Measurements from ENCODE around the gene FYB2. TPM values are rescaled to one million over a fixed set of nuclear protein-coding genes. Genes with fewer than 3 reads are reported as not detected.

FYB2 gene
- not detected for total RNA-seq

DNA sequence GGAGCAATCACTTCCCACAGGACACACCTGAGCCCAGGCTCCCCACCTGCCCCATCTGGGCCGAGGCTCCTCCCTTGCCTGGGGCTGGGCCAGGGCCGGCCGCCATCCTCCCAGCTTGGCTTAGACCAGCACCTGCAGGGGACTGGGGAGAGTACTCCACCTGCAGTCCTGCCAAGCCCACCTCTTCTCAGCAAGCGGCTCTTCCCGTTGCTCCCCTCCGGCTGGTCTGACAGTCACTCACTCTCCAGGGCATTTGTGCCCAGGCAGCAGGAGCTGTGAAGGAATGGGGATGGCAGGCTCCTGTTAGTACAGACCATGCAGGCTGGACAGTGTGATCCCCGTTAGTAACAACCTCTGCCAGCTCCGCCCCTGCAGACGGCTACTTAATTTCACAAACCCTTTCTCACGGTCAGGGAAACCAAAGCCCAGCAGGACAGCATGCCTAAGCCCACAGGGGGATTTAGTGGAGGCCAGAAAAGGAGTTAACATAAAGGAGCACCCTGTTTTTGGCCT lies at the start of gene FYB2:
TSS of gene FYB2 (minus strand) at position 18 of the 513 bp plus-strand sequence. CDS start 114 bp downstream, outside the sequence.
- ChIA-PET CTCF (interaction anchor here (1.0 kb wide), 1 partner anchor 12 kb away, joined by 4 read pairs; no protein-coding TSS in a partner anchor), POLR2A (no interaction called here)
- intact Hi-C loops (cut with DNase I, micrococcal nuclease) = no loop called here
- H3K36me3 Mint-ChIP-seq (ENCODE audit: low read depth) = no peaks in the 10 kb centered on the region
- H3K9me3 Mint-ChIP-seq (ENCODE audit: low read depth) = peaks cover 2% of the 10 kb centered on the region
- no peak within 1 kb of the TSS for H3K4me3 Mint-ChIP-seq
- H3K27ac Mint-ChIP-seq = no peak within 1 kb of the TSS
- ATAC-seq (no peak), DNase-seq (no peak)
- peaks cover 7% of the 10 kb centered on the region for H3K27me3 Mint-ChIP-seq
- H3K4me1 Mint-ChIP-seq = no peaks in the 10 kb centered on the region

GRCh38 chr1:56868761-56869160 lies 49.6 kb upstream of the FYB2 start:
- intact Hi-C loops (cut with DNase I, micrococcal nuclease) = no loop called here
- Mint-ChIP-seq H3K27me3 (peaks cover 18% of the 10 kb centered on the region), H3K27ac (no peak overlapping the region), H3K36me3 (ENCODE audit: low read depth) (no peaks in the 10 kb centered on the region), H3K4me3 (no peak overlapping the region), H3K9me3 (ENCODE audit: low read depth) (no peaks in the 10 kb centered on the region), H3K4me1 (no peaks in the 10 kb centered on the region)
- DNase-seq (no peak), ATAC-seq (no peak)
- POLR2A ChIA-PET = no interaction called here
- CTCF ChIA-PET = no interaction called here

- intact Hi-C loops (cut with DNase I, micrococcal nuclease) = no loop called here
- Mint-ChIP-seq H3K27me3 (peaks cover 18% of the 10 kb centered on the region), H3K9me3 (ENCODE audit: low read depth) (no peaks in the 10 kb centered on the region), H3K4me3 (no peak overlapping the region), H3K27ac (no peak overlapping the region), H3K4me1 (no peaks in the 10 kb centered on the region), H3K36me3 (ENCODE audit: low read depth) (no peaks in the 10 kb centered on the region)
- ChIA-PET CTCF (no interaction called here), POLR2A (no interaction called here)
- ATAC-seq = no peak
- DNase-seq = no peak
These were observed 48.3 kb upstream of the FYB2 start for GRCh38 chr1:56867491-56867890.

DNA sequence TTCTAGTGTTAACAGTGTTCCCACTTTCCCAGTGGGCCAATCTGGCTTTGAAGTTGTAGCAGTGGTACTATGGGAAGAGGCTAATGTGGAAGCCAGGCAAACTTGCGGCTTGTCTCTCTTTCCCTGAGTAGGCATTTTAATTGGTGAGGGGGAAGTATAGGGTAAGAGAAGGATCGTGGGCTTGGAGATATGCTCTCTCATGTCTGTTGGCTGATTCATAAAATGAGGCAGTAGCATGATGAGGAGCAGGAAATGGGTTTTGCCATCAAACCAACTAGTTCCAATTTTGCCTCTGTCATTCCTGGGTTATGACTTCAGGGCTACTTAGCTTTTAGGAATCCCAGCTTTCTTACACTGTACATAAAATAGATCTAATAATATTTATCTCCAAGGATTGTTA lies 47.5 kb upstream of the FYB2 start:
- POLR2A ChIA-PET = no interaction called here
- H3K4me1 Mint-ChIP-seq = no peaks in the 10 kb centered on the region
- CTCF ChIA-PET = interaction anchor here (0.7 kb wide), 1 partner anchor 49 kb away, joined by 3 read pairs; no protein-coding TSS in a partner anchor
- DNase-seq = no peak
- H3K36me3 Mint-ChIP-seq (ENCODE audit: low read depth) = no peaks in the 10 kb centered on the region
- no peak overlapping the region for H3K4me3 Mint-ChIP-seq
- no peak for ATAC-seq
- H3K27me3 Mint-ChIP-seq = peaks cover 16% of the 10 kb centered on the region
- H3K27ac Mint-ChIP-seq = no peak overlapping the region
- H3K9me3 Mint-ChIP-seq (ENCODE audit: low read depth) = no peaks in the 10 kb centered on the region
- intact Hi-C loops (cut with DNase I, micrococcal nuclease) = no loop called here

GRCh38 chr1:56864430-56864829 lies 45.2 kb upstream of the FYB2 start:
- ATAC-seq (peak; percentile 30), DNase-seq (no peak)
- no peaks in the 10 kb centered on the region for H3K4me1 Mint-ChIP-seq
- H3K4me3 Mint-ChIP-seq = no peak overlapping the region
- CTCF ChIA-PET = no interaction called here
- peaks cover 15% of the 10 kb centered on the region for H3K27me3 Mint-ChIP-seq
- no peaks in the 10 kb centered on the region for H3K9me3 Mint-ChIP-seq (ENCODE audit: low read depth)
- intact Hi-C loops (cut with DNase I, micrococcal nuclease) = no loop called here
- no peaks in the 10 kb centered on the region for H3K36me3 Mint-ChIP-seq (ENCODE audit: low read depth)
- no peak overlapping the region for H3K27ac Mint-ChIP-seq
- POLR2A ChIA-PET = no interaction called here

DNA sequence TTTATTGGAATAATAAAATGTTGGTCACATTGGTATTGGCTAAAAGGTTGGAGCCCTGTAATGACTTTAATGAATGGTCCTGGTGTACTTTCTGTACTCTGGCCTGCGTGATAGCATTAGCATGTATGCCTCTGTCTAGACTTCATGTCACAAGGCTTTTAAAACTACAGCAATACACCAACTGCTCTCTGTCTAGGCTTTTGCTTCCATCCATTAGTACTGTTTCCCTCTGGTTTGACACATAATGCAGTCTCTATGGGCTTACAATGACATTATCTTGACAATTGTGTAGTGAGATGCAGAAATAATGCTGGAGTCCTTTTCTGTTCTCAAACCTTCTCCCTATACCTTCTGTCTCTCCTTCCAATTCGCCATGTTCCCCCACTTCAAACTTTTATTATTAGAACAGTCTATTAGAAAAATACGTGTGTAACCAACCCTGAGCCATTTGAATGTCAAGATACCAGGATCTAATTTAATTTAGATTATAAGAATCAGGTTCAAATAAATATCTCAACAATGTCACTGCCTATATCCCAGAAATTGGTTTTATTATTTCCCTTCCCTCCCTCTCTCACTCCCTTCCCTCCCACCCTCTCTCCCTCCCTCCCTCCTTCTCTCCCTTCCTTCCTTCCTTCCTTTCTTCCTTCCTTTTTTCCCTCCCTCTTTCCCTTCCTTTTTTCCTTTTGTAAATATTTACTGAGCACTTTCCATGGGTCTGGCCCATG lies 44.2 kb upstream of the FYB2 start:
- Mint-ChIP-seq H3K9me3 (ENCODE audit: low read depth) (no peaks in the 10 kb centered on the region), H3K27ac (no peak overlapping the region), H3K4me3 (no peak overlapping the region), H3K4me1 (no peaks in the 10 kb centered on the region), H3K36me3 (ENCODE audit: low read depth) (no peaks in the 10 kb centered on the region), H3K27me3 (peaks cover 15% of the 10 kb centered on the region)
- intact Hi-C loops (cut with DNase I, micrococcal nuclease) = no loop called here
- ChIA-PET POLR2A (no interaction called here), CTCF (no interaction called here)
- ATAC-seq = no peak
- DNase-seq = no peak

DNA sequence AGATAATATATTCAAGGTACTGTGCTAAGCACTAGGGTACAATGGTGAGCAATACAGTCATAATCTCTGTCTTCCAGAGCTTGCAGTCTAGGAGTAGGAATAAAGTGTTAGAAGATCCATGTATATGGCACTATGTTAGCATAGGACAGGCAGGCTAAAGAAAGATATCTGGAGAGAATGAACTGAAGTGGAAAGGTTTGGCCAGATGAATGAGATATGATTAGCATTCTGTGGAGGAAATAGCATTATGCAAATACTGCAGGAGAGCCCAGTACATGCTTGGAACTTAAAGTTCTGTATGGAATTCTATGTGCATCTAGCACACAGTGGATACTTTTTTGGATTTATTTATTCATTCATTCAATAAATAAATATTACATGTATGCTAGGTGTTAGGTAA lies 40.1 kb upstream of the FYB2 start:
- POLR2A ChIA-PET = no interaction called here
- Mint-ChIP-seq H3K27ac (no peak overlapping the region), H3K4me1 (no peaks in the 10 kb centered on the region), H3K4me3 (no peak overlapping the region), H3K9me3 (ENCODE audit: low read depth) (no peaks in the 10 kb centered on the region), H3K36me3 (ENCODE audit: low read depth) (no peaks in the 10 kb centered on the region), H3K27me3 (peaks cover 9% of the 10 kb centered on the region)
- intact Hi-C loops (cut with DNase I, micrococcal nuclease) = no loop called here
- DNase-seq (no peak), ATAC-seq (no peak)
- CTCF ChIA-PET = no interaction called here

DNA sequence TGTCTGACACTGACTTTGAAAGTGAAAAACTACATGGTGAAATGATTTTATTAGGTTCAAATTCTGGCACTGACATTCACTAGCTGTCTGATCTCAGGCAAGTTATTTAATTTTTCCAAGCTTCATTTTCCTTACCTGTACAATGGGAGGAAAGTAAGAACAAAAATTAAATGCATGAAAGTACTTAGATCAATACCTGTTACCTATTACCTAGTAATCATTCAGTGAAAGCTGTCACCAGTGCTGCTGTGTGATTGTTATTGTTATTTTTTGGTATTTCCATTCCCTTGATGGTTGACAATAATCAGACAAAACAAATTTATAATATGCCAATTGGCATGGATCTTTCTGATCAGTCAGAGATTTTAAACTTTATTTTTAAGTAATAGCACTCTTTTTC lies 37.0 kb upstream of the FYB2 start:
- H3K4me3 Mint-ChIP-seq = no peak overlapping the region
- no peak for DNase-seq
- no peaks in the 10 kb centered on the region for H3K4me1 Mint-ChIP-seq
- no peak overlapping the region for H3K27ac Mint-ChIP-seq
- no peak for ATAC-seq
- H3K9me3 Mint-ChIP-seq (ENCODE audit: low read depth) = no peaks in the 10 kb centered on the region
- H3K36me3 Mint-ChIP-seq (ENCODE audit: low read depth) = no peaks in the 10 kb centered on the region
- ChIA-PET POLR2A (no interaction called here), CTCF (no interaction called here)
- intact Hi-C loops (cut with DNase I, micrococcal nuclease) = no loop called here
- H3K27me3 Mint-ChIP-seq = peaks cover 12% of the 10 kb centered on the region

DNA sequence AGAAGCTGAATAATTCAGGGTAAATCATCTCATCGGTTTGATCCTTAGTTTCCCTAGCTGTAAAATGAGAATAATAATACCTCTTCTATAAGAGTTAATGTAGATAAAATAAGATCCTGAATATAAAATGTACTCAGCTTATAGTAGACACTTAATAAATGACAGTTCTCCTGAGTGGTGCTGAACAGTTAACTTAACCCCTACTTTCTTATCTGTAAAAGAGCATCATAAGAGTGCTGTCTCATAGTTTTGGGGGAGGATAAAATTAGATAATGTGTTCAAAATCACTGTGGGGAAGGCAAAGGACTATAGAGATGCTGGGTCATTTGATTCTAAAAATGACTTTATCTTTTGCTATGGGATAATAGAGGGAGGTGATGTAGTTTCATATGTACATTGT lies 36.0 kb upstream of the FYB2 start:
- DNase-seq = no peak
- ChIA-PET CTCF (no interaction called here), POLR2A (no interaction called here)
- no peak for ATAC-seq
- no peak overlapping the region for H3K4me3 Mint-ChIP-seq
- H3K27ac Mint-ChIP-seq = no peak overlapping the region
- intact Hi-C loops (cut with DNase I, micrococcal nuclease) = no loop called here
- no peaks in the 10 kb centered on the region for H3K36me3 Mint-ChIP-seq (ENCODE audit: low read depth)
- H3K9me3 Mint-ChIP-seq (ENCODE audit: low read depth) = no peaks in the 10 kb centered on the region
- no peaks in the 10 kb centered on the region for H3K4me1 Mint-ChIP-seq
- peaks cover 15% of the 10 kb centered on the region for H3K27me3 Mint-ChIP-seq

GRCh38 chr1:56854521-56855099 lies 35.4 kb upstream of the FYB2 start, which contains the start of gene C8A:
Gene C8A (plus strand): TSS chr1:56854797. CDS start chr1:56854902, 105 bp downstream.
- no peak within 1 kb of the TSS for H3K4me3 Mint-ChIP-seq
- no peaks in the 10 kb centered on the region for H3K9me3 Mint-ChIP-seq (ENCODE audit: low read depth)
- no peaks in the 10 kb centered on the region for H3K4me1 Mint-ChIP-seq
- ChIA-PET CTCF (no interaction called here), POLR2A (no interaction called here)
- no peak within 1 kb of the TSS for H3K27ac Mint-ChIP-seq
- H3K36me3 Mint-ChIP-seq (ENCODE audit: low read depth) = no peaks in the 10 kb centered on the region
- no peak for DNase-seq
- H3K27me3 Mint-ChIP-seq = peaks cover 14% of the 10 kb centered on the region
- intact Hi-C loops (cut with DNase I, micrococcal nuclease) = no loop called here
- no peak for ATAC-seq

GRCh38 chr1:56852476-56852875 lies 33.3 kb upstream of the FYB2 start:
- Mint-ChIP-seq H3K36me3 (ENCODE audit: low read depth) (no peaks in the 10 kb centered on the region), H3K27ac (no peak overlapping the region), H3K9me3 (ENCODE audit: low read depth) (no peaks in the 10 kb centered on the region), H3K4me3 (no peak overlapping the region), H3K4me1 (no peaks in the 10 kb centered on the region), H3K27me3 (peaks cover 18% of the 10 kb centered on the region)
- ATAC-seq (no peak), DNase-seq (no peak)
- ChIA-PET POLR2A (no interaction called here), CTCF (no interaction called here)
- intact Hi-C loops (cut with DNase I, micrococcal nuclease) = no loop called here

DNA sequence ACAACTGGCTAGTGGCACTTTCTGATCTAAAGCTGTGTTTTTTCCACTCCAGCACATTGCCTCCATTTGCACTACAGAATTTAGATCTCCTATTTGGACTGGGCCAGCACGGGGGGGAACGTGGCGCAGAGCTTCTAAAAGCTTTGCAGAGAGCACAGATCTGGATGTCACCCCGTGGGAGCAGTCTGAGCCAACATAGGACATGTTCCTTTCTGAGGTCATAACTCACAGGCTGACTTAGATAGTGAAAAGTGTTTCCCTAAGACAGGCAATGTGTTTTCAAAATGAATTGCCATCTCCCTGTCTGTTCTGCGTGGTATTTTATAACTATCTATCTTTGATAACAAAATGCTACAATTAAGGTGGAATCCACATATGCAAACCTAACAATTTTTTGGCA lies 31.7 kb upstream of the FYB2 start:
- H3K27ac Mint-ChIP-seq = no peak overlapping the region
- ATAC-seq (no peak), DNase-seq (no peak)
- H3K9me3 Mint-ChIP-seq (ENCODE audit: low read depth) = no peaks in the 10 kb centered on the region
- H3K4me3 Mint-ChIP-seq = no peak overlapping the region
- no peaks in the 10 kb centered on the region for H3K4me1 Mint-ChIP-seq
- H3K36me3 Mint-ChIP-seq (ENCODE audit: low read depth) = no peaks in the 10 kb centered on the region
- H3K27me3 Mint-ChIP-seq = peaks cover 18% of the 10 kb centered on the region
- POLR2A ChIA-PET = no interaction called here
- intact Hi-C loops (cut with DNase I, micrococcal nuclease) = no loop called here
- CTCF ChIA-PET = no interaction called here
